Measurements from ENCODE around the gene ATXN7L1. TPM values are rescaled to one million over a fixed set of nuclear protein-coding genes. Genes with fewer than 3 reads are reported as not detected.
A peak's percentile ranks its signal among the peaks of the same experiment; 100 is the strongest.

The ATXN7L1 gene
- total and polyA plus RNA-seq, 2 of the 13 experiments (the other 11 are each of a cell fraction or from before 2014, with no cell fraction given): 4.1 to 7.8 TPM

- TF ChIP-seq IKZF5 (CRISPR knock-in tag; IDR thresholded peaks at IDR 0.05) (no peak), DNMT3B (CRISPR knock-in tag; conservative IDR thresholded peaks at IDR 0.05) (no peak)
Measured at GRCh38 chr7:105583061-105583460, 293.3 kb downstream of the ATXN7L1 start (continued).

- Histone ChIP-seq H2AFZ (ENCODE audit: low read length) (no peak within 1 kb of the TSS), H3K9ac (ENCODE audit: insufficient read depth, low read depth, low read length) (peak within 1 kb of the TSS; percentile 49; the same call in 1 of the 2 replicates)
- intact Hi-C loops (cut with micrococcal nuclease; ENCODE audit: unreplicated experiment): no loop called here
- no peak for TF ChIP-seq HOXA7 (CRISPR knock-in tag; IDR thresholded peaks at IDR 0.05)
- TF ChIP-seq ZEB1 (IDR thresholded peaks at IDR 0.05; ENCODE audit: insufficient replicate concordance, low read depth): no peak
- TF ChIP-seq GPN1 (CRISPR knock-in tag; IDR thresholded peaks at IDR 0.05; ENCODE audit: borderline replicate concordance): no peak
- no peak for TF ChIP-seq CENPBD1 (CRISPR knock-in tag; IDR thresholded peaks at IDR 0.05; ENCODE audit: borderline replicate concordance, low read depth)
- no peak for TF ChIP-seq ZNF572 (CRISPR knock-in tag; IDR thresholded peaks at IDR 0.05)
- no peak for TF ChIP-seq IKZF5 (CRISPR knock-in tag; IDR thresholded peaks at IDR 0.05)
- no peak for TF ChIP-seq ZFP36L2 (CRISPR knock-in tag; IDR thresholded peaks at IDR 0.05)
- TF ChIP-seq TEF (CRISPR knock-in tag; IDR thresholded peaks at IDR 0.05): no peak
- TF ChIP-seq ZBTB8A (CRISPR knock-in tag; IDR thresholded peaks at IDR 0.05; ENCODE audit: borderline replicate concordance, low read depth): no peak
- TF ChIP-seq ZNF292 (CRISPR knock-in tag; IDR thresholded peaks at IDR 0.05; ENCODE audit: borderline replicate concordance, low read depth): peak; percentile 88; the same call in 1 of the 2 replicates
- TF ChIP-seq NKX3-1 (CRISPR knock-in tag; IDR thresholded peaks at IDR 0.05): no peak
- TF ChIP-seq NR2F6 (IDR thresholded peaks at IDR 0.05): no peak
- peak; percentile 41; the same call in 1 of the 2 replicates for TF ChIP-seq NR2F6 (CRISPR knock-in tag; IDR thresholded peaks at IDR 0.05)
- TF ChIP-seq ZNF501 (CRISPR knock-in tag; IDR thresholded peaks at IDR 0.05): no peak
- TF ChIP-seq KLF16 (CRISPR knock-in tag; IDR thresholded peaks at IDR 0.05): 0 out of 4 replicates have a peak, but pooled peaks of 1 of the 2 experiments have one; percentile 36
- TF ChIP-seq GABPB1 (CRISPR knock-in tag; IDR thresholded peaks at IDR 0.05): peak; percentile 54; the same call in 1 of the 2 replicates
- no peak for TF ChIP-seq ZBTB20 (CRISPR knock-in tag; IDR thresholded peaks at IDR 0.05; ENCODE audit: borderline replicate concordance, low read depth)
- no peak for TF ChIP-seq ZSCAN29 (CRISPR knock-in tag; conservative IDR thresholded peaks at IDR 0.05)
Measured at GRCh38 chr7:105581066-105581811, 295.2 kb downstream of the ATXN7L1 start, which contains the start of gene EFCAB10. Gene EFCAB10, minus strand, starts transcription at chr7:105581493. Its CDS starts 30 bp downstream, at chr7:105581463.

More at GRCh38 chr7:105581066-105581811, 295.2 kb downstream of the ATXN7L1 start, which contains the start of gene EFCAB10:
- H4K20me1 ChIP-seq (ENCODE audit: insufficient read depth, low read length): no peaks in the 10 kb centered on the region
- peak within 1 kb of the TSS; percentile 90 for H3K4me2 ChIP-seq (ENCODE audit: low read depth, low read length)
- H3K4me3 ChIP-seq (replicated peaks in 1 of 3; ENCODE audit: insufficient read depth in 1 of 3, low read depth in 2 of 3, low read length in 3 of 3): peak within 1 kb of the TSS; percentile 31 to 72 (median 59); a peak in 5 of 6 replicates
- 0 out of 2 replicates have a peak, but pooled peaks cover 9% of the 10 kb centered on the region for H3K4me1 ChIP-seq (ENCODE audit: insufficient read depth, low read length)
- ATAC-seq: peak; percentile 97
- no TSS peak for BruUV-seq (replicated peaks)
- peak; percentile 75 for DNase-seq (ENCODE audit: low spot score)
- in situ Hi-C loops (cut with HindIII; ENCODE audit: extremely low pct_ligation_motif_present, low pct_unique_long_range_greater_than_20kb): no loop called here
- ChIA-PET CTCF (ENCODE audit: low intra/inter-chr PET ratio, low total read pairs) (no interaction called here), POLR2A (interaction anchor here (1.0 kb wide), 3 partner anchors 8 to 704 kb away, joined by 3 to 5 read pairs (median 3); partner anchors contain the start of genes NAMPT and RINT1)
- no peaks in the 10 kb centered on the region for H3K27me3 ChIP-seq (ENCODE audit: control insufficient read depth in 1 of 2, insufficient read depth in 2 of 2, low read length in 2 of 2)
- WGBS (ENCODE audit: low lambda C conversion rate): 61% methylated on average over 17 of the region's 36 CpGs
- no peaks in the 10 kb centered on the region for H3K36me3 ChIP-seq (replicated peaks in 1 of 2; ENCODE audit: control insufficient read depth in 1 of 2, insufficient read depth in 2 of 2, low read length in 2 of 2)
- peak; percentile 71 for FAIRE-seq
- no peaks in the 10 kb centered on the region for H3K79me2 ChIP-seq (ENCODE audit: insufficient read depth, low read length)
- no peak within 1 kb of the TSS for H3K27ac ChIP-seq (ENCODE audit: extremely low read length, insufficient read depth, low read length)
- no peaks in the 10 kb centered on the region for H3K9me3 ChIP-seq (ENCODE audit: low read length)
